Uterus (tissue), 2 donors: ENCODE data around the gene GDPGP1.

ENCODE experiments used
- POLR2A ChIP-seq, 2 donors: fragments of 450-650 bp; IDR thresholded peaks; one replicate each; pipeline ENCODE4 v1.6.1; 2016; ENCODE audit warnings: antibody characterized with exemption in 2 of 2, mild to moderate bottlenecking in 1 of 2, moderate library complexity in 1 of 2
- TF ChIP-seq, protein P1 (sequence below), 4 experiments: fragments of 200-600 bp in 2 of 4; fragments of 450-650 bp in 2 of 4; sonication (generic) in 2 of 4; IDR thresholded peaks; one replicate each; pipeline ENCODE4 v1.5.1; 2016 to 2019; ENCODE audit warnings: antibody characterized with exemption in 4 of 4, mild to moderate bottlenecking in 2 of 4, moderate library complexity in 1 of 4

DNA sequence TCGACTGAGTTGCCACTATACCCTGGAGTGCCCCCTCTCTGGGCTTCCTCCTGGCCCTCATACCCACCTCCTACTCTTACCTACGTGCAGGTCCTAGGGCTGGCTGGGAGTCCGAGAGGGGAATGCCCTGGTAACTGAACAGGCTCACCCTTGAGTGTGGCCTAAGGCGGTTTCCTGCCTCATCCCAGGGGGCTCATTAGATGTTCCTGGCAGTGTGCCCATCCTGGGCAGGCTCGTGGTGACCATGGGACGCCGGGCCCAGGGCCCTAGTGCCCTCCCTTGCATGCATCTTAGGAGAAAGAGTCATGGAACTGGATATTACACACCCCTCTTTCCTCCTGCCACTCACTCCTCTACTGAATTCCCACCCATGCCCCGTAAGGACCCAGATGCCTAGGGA, 30.1 kb upstream of the GDPGP1 start:
- TF ChIP-seq, protein P1, sequence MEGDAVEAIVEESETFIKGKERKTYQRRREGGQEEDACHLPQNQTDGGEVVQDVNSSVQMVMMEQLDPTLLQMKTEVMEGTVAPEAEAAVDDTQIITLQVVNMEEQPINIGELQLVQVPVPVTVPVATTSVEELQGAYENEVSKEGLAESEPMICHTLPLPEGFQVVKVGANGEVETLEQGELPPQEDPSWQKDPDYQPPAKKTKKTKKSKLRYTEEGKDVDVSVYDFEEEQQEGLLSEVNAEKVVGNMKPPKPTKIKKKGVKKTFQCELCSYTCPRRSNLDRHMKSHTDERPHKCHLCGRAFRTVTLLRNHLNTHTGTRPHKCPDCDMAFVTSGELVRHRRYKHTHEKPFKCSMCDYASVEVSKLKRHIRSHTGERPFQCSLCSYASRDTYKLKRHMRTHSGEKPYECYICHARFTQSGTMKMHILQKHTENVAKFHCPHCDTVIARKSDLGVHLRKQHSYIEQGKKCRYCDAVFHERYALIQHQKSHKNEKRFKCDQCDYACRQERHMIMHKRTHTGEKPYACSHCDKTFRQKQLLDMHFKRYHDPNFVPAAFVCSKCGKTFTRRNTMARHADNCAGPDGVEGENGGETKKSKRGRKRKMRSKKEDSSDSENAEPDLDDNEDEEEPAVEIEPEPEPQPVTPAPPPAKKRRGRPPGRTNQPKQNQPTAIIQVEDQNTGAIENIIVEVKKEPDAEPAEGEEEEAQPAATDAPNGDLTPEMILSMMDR (IDR thresholded peaks at IDR 0.05): no peak
- no peak for TF ChIP-seq POLR2A (IDR thresholded peaks at IDR 0.05)
